ENCODE results near the gene SKP1.

Gene SKP1

GRCh38 chr5:134111741-134112647, 64.8 kb downstream of the SKP1 start:
- no peak for DNase-seq

GRCh38 chr5:134110382-134110781, 66.4 kb downstream of the SKP1 start:
- DNase-seq: no peak

- no peak for DNase-seq
These were observed 69.0 kb downstream of the SKP1 start for GRCh38 chr5:134107779-134108178.

GRCh38 chr5:134106991-134107701, 69.6 kb downstream of the SKP1 start:
- DNase-seq: no peak

- no peak for DNase-seq
These were observed 72.6 kb downstream of the SKP1 start for GRCh38 chr5:134103998-134104654.

- no peak for DNase-seq
These were observed 73.4 kb downstream of the SKP1 start for GRCh38 chr5:134103397-134103796.

- DNase-seq: peak; percentile 55
These were observed 74.9 kb downstream of the SKP1 start for GRCh38 chr5:134101686-134102439.

GRCh38 chr5:134100283-134101091, 76.3 kb downstream of the SKP1 start:
- peak; percentile 47 for DNase-seq

GRCh38 chr5:134099939-134100282, 76.8 kb downstream of the SKP1 start:
- no peak for DNase-seq

GRCh38 chr5:134099288-134099872, 77.4 kb downstream of the SKP1 start:
- no peak for DNase-seq

Measured in right hindlimb (tissue), 1 donor.